ENCODE results near the gene FAM163B. TPM values are rescaled to one million over a fixed set of nuclear protein-coding genes. Genes with fewer than 3 reads are reported as not detected.

Gene FAM163B
- polyA plus RNA-seq, 1 donor, result not detected

DNA sequence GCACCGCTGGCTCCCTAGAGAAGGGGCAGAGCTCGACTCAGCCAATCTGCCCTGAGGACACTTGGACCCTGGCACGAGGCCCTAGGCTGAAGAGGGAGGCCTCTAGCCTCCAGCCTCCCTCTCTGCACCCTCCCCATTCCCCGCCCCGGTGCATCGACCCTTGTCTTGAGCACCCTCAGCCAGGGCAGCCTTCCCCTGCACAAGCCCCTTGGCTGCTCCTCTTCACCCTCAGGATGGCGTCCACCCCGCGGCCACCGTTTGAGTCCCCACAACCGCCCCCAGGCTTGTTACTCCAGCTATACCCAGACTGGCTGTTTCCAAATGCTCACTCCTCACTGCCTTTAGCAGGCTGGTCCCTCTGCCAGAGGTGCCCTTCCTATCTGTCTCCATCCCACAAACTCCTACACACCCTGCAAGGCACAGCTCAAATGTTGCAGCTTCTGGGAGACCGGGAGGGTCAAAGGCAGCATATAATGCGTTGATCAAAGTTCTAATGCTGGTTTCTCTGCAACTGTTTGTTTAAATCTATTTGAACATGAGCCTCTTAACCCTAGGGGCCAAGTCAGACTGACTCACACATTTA is 6.5 kb upstream of the FAM163B start:
- DNase-seq, result no peak

- DNase-seq, result no peak
These were observed 6.0 kb upstream of the FAM163B start for GRCh38 chr9:133615186-133615585.

GRCh38 chr9:133614678-133615077 is 5.5 kb upstream of the FAM163B start:
- DNase-seq, result no peak

DNA sequence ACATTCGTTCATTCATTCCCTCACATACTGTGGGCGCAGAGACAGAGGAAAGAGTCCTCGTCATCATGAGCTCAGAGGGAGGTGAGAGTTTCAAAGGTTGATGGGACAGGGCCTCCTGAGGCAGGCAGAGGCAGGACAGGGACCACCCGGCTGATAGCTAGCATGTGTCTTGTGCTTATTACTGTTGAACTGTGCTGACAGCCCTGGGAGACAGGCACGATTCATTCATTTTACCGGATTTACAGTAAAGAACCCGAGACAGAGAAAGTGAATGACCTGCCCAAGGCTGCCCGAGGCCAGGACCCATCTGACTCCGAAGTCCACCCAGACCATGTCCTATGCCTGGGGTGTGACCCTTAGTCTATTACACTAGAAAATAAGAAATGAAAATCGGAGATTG is 4.9 kb upstream of the FAM163B start:
- DNase-seq, result no peak

- no peak for DNase-seq
These were observed 4.2 kb upstream of the FAM163B start for GRCh38 chr9:133613432-133613831.

GRCh38 chr9:133612816-133613215 is 3.6 kb upstream of the FAM163B start:
- DNase-seq, result no peak

DNA sequence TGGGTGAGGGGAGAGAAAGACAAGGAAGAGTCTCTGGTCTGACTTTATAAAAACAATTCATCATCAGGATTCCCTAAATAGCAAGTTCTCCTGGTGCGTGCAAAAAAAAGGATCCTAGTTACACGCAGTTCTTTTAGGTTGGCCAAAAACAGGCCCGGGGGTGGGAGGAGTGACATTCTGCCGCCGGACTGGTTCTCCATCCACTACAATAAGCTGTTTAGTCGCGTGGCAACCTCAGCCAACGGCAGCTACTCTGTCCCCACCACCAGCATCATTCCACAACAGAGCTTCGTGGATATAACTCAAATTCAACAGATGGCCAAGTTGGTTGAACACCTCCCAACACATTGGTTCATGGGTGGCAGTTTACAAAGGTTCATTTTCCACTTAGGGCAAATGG is 2.9 kb upstream of the FAM163B start:
- DNase-seq, result no peak

- no peak for DNase-seq
These were observed 1.7 kb upstream of the FAM163B start for GRCh38 chr9:133610845-133611244.

DNA sequence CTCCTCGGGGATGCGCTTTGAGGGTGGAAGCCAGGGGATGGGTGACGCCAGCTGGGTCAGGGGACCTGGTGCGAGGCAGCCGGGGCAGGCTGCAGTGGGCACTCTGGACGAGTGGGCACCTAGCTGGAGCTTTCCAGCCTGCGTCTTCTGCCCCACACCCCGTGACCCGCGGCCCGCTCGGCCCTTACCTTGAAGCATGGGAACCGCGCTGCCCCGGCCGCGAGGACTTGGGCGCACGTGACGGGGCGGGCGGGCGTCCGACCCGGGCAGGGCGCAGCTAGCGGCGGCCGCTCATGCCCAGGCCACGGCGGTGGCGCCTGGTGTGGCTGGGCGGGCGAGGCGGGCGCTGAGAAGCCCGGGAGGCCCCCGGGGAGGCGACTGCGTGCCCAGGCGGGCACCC is 300 bp downstream of the FAM163B start:
- DNase-seq, result no peak

DNA sequence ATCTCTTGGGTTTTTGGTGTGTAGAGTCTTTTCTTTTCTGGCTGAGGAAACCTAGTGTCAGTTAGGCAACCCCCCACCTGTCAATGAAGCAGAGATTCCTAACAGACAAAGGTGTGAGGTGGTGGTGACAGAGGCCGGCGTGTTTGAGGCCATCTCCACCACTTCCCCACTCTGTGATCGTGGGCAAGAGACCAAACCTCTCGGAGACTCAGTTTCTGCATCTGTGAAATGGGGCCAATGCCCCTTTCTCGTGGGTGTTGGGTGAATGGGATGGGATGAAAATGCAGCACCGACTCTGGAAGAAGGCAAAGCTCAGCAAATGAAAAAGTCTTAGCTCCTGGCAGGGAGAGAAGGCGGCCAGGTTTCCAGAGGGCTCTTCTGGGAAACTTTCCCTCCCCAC is 807 bp downstream of the FAM163B start:
- DNase-seq, result no peak

DNA sequence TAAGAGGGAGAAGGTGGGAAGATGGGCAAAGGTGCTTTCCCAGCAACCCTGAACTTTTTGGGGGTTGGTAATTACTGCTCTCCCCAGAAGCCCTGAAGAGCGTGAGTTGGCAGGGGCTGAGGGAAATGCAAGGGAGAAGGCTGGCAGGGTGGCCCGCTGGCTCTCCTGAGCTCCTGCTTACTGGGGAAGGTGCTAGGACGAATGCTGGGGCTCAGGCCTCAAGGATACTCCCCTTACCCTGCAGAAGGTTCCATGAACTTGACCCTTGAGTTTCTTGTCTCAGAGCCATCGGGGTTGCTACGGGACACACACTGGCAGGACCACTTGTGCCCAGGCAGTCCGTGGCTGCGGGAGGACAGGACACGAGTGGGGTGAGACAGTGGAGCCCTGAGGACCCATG is 1.2 kb downstream of the FAM163B start:
- no peak for DNase-seq

DNA sequence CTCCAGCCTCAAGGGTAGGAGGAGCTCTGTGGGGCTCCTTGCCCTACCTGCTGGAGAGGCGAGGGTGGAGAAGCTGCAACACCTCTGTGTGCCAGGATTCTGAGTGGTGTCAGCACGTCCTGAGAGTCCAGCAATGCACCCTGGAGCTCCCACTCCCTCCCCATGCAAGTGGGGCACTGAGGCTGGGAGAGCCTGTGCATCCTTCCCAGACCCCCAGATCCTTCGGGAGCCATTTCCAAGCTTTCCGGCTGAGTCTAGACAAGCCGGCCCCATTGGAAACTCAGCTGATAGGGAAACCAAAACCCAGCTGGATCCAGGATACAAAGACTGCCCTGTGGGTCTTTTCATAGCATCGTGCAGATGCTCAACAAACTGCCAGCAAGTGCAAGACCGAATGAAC is 1.8 kb downstream of the FAM163B start:
- no peak for DNase-seq

- DNase-seq, result no peak
These were observed 2.5 kb downstream of the FAM163B start for GRCh38 chr9:133606708-133607025.

GRCh38 chr9:133605856-133606707 is 3.1 kb downstream of the FAM163B start:
- DNase-seq, result no peak

DNA sequence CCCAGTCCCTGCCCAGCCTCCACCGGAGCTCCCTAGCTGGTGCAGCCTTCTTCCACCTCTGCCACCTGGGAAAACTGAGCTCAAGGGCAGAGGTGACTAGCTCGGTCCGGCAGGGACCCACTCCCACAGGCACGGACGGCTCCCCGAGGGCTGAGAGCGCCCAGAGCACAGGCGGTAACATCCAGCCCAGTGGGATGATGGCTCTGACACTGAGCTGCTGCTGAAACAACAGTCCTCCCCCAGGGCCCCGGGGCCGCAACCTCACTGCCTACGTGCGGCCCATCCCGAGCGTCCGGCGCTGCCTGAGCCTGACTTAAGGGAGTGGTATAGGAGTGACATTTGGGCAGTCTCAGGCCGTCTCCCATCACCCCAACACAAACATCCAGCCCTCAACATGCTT is 3.7 kb downstream of the FAM163B start:
- no peak for DNase-seq

DNA sequence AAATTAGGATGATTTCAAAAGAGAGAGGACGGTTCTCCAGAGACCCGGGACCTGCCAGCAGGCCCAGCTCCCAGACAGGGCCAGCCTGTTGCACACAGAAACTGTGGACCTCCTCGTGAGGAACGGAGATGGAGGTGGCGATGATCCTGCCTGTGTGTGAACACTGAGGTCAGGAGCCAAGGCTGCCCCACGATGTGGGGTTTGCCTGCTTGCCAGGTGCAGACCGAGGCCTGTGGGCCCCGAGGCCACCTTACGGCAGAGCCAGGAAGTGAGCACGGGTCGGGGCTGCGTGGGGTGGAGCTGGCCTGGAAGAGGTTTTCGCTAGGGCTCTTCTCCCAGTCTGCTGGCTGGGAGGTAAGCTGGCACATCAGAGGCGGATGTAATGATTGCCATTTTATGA is 4.3 kb downstream of the FAM163B start:
- DNase-seq, result no peak

DNA sequence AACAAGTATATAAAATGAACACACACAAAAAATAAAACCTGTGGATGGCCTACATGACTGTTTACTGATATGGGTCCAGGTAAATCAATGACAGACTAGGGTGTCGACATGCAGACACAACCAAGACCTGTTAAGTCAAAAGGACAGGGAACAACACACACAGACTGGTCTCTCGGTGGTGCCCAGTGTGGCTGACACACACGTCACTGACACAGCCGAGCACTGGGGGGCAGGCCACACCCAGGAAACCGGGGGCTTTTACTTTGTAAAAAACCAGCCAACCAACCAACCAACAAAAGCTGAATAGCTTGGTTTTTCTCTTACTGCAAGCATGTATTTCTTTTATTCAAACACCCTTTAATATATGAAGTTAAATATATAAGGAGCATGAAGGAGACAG is 5.0 kb downstream of the FAM163B start:
- no peak for DNase-seq

DNA sequence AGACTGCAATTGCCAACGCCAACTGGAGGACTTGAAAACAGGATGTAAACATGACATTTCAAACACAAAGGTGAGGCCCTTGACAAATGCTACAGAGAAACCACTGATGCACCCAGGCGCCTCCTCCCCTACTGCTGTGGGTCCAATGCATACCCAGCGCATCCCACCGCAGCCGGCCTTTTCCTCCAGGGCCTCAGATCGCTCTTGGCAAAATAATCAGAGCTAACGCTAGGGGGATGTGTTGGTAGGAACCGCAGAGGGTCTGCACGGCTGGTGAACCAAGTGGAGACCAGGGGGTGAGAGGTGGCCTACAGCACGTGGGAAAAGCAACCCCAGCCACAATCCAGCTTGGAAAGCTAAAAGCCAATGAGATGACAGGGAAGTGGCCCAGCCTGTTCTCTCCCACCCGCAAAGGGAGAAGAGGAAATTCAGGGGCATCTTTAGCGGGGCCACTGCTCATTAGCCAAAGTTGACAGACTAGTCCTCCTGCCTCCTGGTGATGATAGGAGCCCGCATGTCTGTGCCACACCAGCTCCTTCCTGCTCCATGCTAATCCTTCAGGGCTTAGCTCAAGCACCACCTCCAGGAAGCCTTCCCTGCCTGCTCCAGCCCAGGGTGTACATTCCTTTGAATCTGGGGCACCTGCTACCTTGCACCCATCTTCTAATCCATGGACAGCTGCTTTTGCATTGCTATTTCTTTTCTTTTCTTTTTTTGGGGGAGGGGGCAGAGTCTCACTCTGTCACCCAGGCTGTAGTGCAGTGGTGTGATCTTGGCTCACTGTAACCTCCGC is 5.9 kb downstream of the FAM163B start:
- DNase-seq, result no peak

- DNase-seq, result no peak
These were observed 6.9 kb downstream of the FAM163B start for GRCh38 chr9:133602277-133602676.

GRCh38 chr9:133601746-133602145 is 7.4 kb downstream of the FAM163B start:
- DNase-seq, result no peak

GRCh38 chr9:133600739-133601138 is 8.4 kb downstream of the FAM163B start:
- no peak for DNase-seq

- no peak for DNase-seq
These were observed 9.6 kb downstream of the FAM163B start for GRCh38 chr9:133599470-133600173.

GRCh38 chr9:133598978-133599377 is 10.2 kb downstream of the FAM163B start:
- no peak for DNase-seq

All from hindlimb muscle (tissue), 1 donor.